ENCODE data around the gene LRMDA. TPM values are rescaled to one million over a fixed set of nuclear protein-coding genes. Genes with fewer than 3 reads are reported as not detected.

The LRMDA gene
- total and polyA plus RNA-seq, 2 of the 8 experiments (the other 6 are each of a cell fraction or from before 2014, with no cell fraction given), result 0.86 to 2.8 TPM

- no peak for TF ChIP-seq EGR1 (IDR thresholded peaks at IDR 0.05; ENCODE audit: borderline replicate concordance, low read depth, low read length)
- TF ChIP-seq SIX5 (IDR thresholded peaks at IDR 0.05; ENCODE audit: low read depth, low read length), result no peak
- TF ChIP-seq SP1 (IDR thresholded peaks at IDR 0.05; ENCODE audit: low read depth, low read length), result no peak
- no peak for TF ChIP-seq FOSL1 (IDR thresholded peaks at IDR 0.05; ENCODE audit: insufficient read depth, low read depth, low read length)
- no peak for TF ChIP-seq CHD7 (IDR thresholded peaks at IDR 0.05; ENCODE audit: insufficient replicate concordance, low read length)
- no peak for TF ChIP-seq JUN (IDR thresholded peaks at IDR 0.05; ENCODE audit: low read depth, low read length)
Measured at GRCh38 chr10:75555323-75555722, 123.9 kb downstream of the LRMDA start (continued).
